Spleen (tissue), 11 donors: ENCODE measurements around the gene MLLT10. TPM values are rescaled to one million over a fixed set of nuclear protein-coding genes. Genes with fewer than 3 reads are reported as not detected.

Source experiments
- DNase-seq: peaks from one replicate; pipeline ENCODE4 v3.0.0-alpha.2; 2020
- H3K27ac ChIP-seq, 8 donors: fragments of 200-600 bp; sonication (generic) in 7 of 8; 1 replicate in 4 of 8; 2 replicates in 4 of 8; pipeline versions ENCODE4 v1.5.0 to v1.8.0; 2016 to 2021; ENCODE audit warnings: inconsistent platforms in 4 of 8, mild to moderate bottlenecking in 4 of 8, moderate library complexity in 1 of 8
- H3K27me3 ChIP-seq, 7 donors: fragments of 200-600 bp; sonication (generic) in 6 of 7; replicated peaks in 1 of 7; 1 replicate in 4 of 7; 2 replicates in 3 of 7; pipeline versions ENCODE4 v1.5.0 to v1.8.0; 2016 to 2021; ENCODE audit warnings: inconsistent platforms in 3 of 7, mild to moderate bottlenecking in 1 of 7
- H3K36me3 ChIP-seq, 6 donors: fragments of 200-600 bp; sonication (generic) in 5 of 6; 1 replicate in 4 of 6; 2 replicates in 2 of 6; pipeline versions ENCODE4 v1.5.0 to v1.8.0; 2016 to 2021; ENCODE audit warnings: inconsistent platforms in 2 of 6
- H3K4me1 ChIP-seq, 6 donors: fragments of 200-600 bp; sonication (generic) in 5 of 6; 1 replicate in 3 of 6; 2 replicates in 3 of 6; pipeline versions ENCODE4 v1.5.0 to v1.8.0; 2016 to 2021; ENCODE audit warnings: inconsistent platforms in 3 of 6
- H3K4me3 ChIP-seq, 8 donors: fragments of 200-600 bp; sonication (generic) in 7 of 8; 1 replicate in 4 of 8; 2 replicates in 4 of 8; pipeline versions ENCODE4 v1.5.0 to v1.8.0; 2016 to 2021; ENCODE audit warnings: inconsistent platforms in 4 of 8, mild to moderate bottlenecking in 4 of 8, moderate library complexity in 2 of 8
- H3K9me3 ChIP-seq, 8 donors: fragments of 200-600 bp; sonication (generic) in 7 of 8; 1 replicate in 4 of 8; 2 replicates in 4 of 8; pipeline versions ENCODE4 v1.5.0 to v1.8.0; 2016 to 2021; ENCODE audit warnings: inconsistent platforms in 4 of 8
- POLR2A ChIP-seq, 3 donors: fragments of 450-650 bp; IDR thresholded peaks; one replicate each; pipeline ENCODE4 v1.5.1; 2017; ENCODE audit warnings: antibody characterized with exemption in 3 of 3, mild to moderate bottlenecking in 1 of 3
- POLR2AphosphoS5 ChIP-seq, 3 donors: sonication (generic); formaldehyde crosslinking; IDR thresholded peaks; one replicate each; pipeline ENCODE4 v1.5.1; 2017; ENCODE audit warnings: antibody characterized with exemption in 3 of 3
- WGBS, 5 donors: extraction: QIAGEN DNeasy Blood & Tissue Kit in 3 of 5; methylation state at CpG; one replicate each; pipeline versions ENCODE4 v1.1.5 to v1.1.7; 2013 to 2018; 5-methylcytosine and 5-hydroxymethylcytosine counted together
- intact Hi-C: fragments of 100-400 bp; cut with DNase I; formaldehyde crosslinking; loops from one replicate; pipeline ENCODE4 v1.15.0; 2023; ENCODE audit warnings: low total_unique reads
- polyA plus RNA-seq, 3 donors: library from polyadenylated mRNA; stranded (reverse); fragments of 200-250 nt; gene quantifications; one replicate each; pipeline ENCODE4 v1.2.1, GENCODE V29; 2013
- total RNA-seq, 7 donors: library from RNA; depleted of rRNA in 3 of 7; stranded (reverse); fragments of >200 nt in 3 of 7; fragmentation: NEBNext Ultra II Directional in 4 of 7; extraction: Animal tissue kit (Norgen Biotek cat#: 25700) in 4 of 7; gene quantifications; one replicate each; pipeline versions ENCODE4 v1.1.0 to v1.2.1, GENCODE V29; 2016 to 2021
- TF ChIP-seq, protein P1 (sequence below), 11 experiments: fragments of 200-600 bp in 7 of 11; fragments of 450-650 bp in 4 of 11; sonication (generic) in 4 of 11; IDR thresholded peaks in 8 of 11; conservative IDR thresholded peaks in 3 of 11; 1 replicate in 7 of 11; 2 replicates in 4 of 11; pipeline versions ENCODE4 v1.4.0 to v1.8.0; 2016 to 2021; ENCODE audit warnings: antibody characterized with exemption in 11 of 11, inconsistent platforms in 4 of 11, mild to moderate bottlenecking in 1 of 11
- donor health status: healthy with polysubstance abuse.
- donor health status: DM: no; HTN: no; CAD: no; lungs with moderate emphysema.
- donor health status: DM: no; HTN: no; CAD: no.
- donor health status: Bipolar disorder and iron deficiency.
- donor health status: healthy.
- donor health status: DM: no; HTN: no; CAD: no.
- donor health status: DM: yes; HTN: yes; CAD: no.

The MLLT10 gene
- total and polyA plus RNA-seq, 10 donors = 9.5 to 58.1 (median 43.0) TPM

DNA sequence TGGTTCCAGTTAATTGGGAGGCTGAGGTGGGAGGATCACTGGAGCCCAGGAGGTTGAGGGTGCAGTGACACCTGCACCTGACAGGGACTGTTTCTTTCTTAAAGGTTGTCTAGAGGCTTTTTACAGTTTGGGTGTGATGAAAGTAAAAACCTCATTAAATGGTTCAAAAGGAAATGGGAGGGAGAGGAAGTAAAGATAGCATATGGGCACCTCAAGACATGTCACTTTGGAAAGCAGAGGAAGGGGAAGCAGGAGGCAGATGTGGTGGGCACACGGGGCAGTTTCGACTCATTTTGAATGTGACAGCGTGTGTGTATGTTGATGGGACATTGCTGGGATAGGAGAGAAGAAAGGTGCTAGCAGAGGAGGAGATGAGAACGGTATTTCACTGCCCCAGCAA is 203.1 kb downstream of the MLLT10 start:
- no peak for DNase-seq
- Histone ChIP-seq H3K4me3 (no peak overlapping the region), H3K9me3 (no peaks in the 10 kb centered on the region), H3K36me3 (peaks cover 0 to 97% (median 42%) of the 10 kb centered on the region in 6 donors), H3K27me3 (no peaks in the 10 kb centered on the region), H3K4me1 (peaks cover 0 to 21% (median 3%) of the 10 kb centered on the region in 6 donors), H3K27ac (no peak overlapping the region)
- intact Hi-C loops = no loop called here
- 26 to 49% (median 35%) methylated on average over 4 of the region's 4 CpGs for WGBS, 5 donors
- no peak for TF ChIP-seq POLR2AphosphoS5 (IDR thresholded peaks at IDR 0.05)
- TF ChIP-seq POLR2A (IDR thresholded peaks at IDR 0.05) = no peak

DNA sequence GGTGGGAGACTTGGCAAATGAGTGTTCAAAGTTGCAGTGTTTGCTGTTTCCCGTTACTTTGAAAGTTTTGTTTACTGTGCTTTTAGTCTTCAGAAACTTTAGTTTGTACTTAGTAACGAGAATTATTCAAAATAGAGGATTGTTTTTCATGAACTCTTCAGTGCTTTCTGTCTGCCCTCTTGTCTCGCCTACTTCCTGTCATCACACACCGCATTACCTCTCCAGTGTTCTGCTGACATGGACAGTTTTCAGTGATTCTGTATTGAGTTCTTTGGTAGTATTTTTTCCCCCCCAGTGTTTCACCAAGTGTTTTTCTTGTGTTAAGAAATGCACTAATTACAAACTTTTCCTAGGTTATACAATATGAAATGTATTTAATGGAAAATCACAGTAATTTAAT is 207.0 kb downstream of the MLLT10 start:
- WGBS, 5 donors = 54 to 71% (median 64%) methylated on average over 4 of the region's 4 CpGs
- H3K4me1 ChIP-seq = peaks cover 0 to 19% (median 3%) of the 10 kb centered on the region in 6 donors
- H3K36me3 ChIP-seq = peaks cover 0 to 94% (median 45%) of the 10 kb centered on the region in 6 donors
- intact Hi-C loops = no loop called here
- DNase-seq = no peak
- TF ChIP-seq POLR2A (IDR thresholded peaks at IDR 0.05) = no peak
- TF ChIP-seq POLR2AphosphoS5 (IDR thresholded peaks at IDR 0.05) = no peak
- TF ChIP-seq, protein P1, sequence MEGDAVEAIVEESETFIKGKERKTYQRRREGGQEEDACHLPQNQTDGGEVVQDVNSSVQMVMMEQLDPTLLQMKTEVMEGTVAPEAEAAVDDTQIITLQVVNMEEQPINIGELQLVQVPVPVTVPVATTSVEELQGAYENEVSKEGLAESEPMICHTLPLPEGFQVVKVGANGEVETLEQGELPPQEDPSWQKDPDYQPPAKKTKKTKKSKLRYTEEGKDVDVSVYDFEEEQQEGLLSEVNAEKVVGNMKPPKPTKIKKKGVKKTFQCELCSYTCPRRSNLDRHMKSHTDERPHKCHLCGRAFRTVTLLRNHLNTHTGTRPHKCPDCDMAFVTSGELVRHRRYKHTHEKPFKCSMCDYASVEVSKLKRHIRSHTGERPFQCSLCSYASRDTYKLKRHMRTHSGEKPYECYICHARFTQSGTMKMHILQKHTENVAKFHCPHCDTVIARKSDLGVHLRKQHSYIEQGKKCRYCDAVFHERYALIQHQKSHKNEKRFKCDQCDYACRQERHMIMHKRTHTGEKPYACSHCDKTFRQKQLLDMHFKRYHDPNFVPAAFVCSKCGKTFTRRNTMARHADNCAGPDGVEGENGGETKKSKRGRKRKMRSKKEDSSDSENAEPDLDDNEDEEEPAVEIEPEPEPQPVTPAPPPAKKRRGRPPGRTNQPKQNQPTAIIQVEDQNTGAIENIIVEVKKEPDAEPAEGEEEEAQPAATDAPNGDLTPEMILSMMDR (IDR thresholded peaks at IDR 0.05 in 8 of 11, conservative IDR thresholded peaks at IDR 0.05 in 3 of 11) = no peak
- peak overlapping the region in 2 of 8 donors; percentile 13 to 21 for H3K27ac ChIP-seq
- no peaks in the 10 kb centered on the region for H3K27me3 ChIP-seq
- H3K4me3 ChIP-seq = no peak overlapping the region
- no peaks in the 10 kb centered on the region for H3K9me3 ChIP-seq

DNA sequence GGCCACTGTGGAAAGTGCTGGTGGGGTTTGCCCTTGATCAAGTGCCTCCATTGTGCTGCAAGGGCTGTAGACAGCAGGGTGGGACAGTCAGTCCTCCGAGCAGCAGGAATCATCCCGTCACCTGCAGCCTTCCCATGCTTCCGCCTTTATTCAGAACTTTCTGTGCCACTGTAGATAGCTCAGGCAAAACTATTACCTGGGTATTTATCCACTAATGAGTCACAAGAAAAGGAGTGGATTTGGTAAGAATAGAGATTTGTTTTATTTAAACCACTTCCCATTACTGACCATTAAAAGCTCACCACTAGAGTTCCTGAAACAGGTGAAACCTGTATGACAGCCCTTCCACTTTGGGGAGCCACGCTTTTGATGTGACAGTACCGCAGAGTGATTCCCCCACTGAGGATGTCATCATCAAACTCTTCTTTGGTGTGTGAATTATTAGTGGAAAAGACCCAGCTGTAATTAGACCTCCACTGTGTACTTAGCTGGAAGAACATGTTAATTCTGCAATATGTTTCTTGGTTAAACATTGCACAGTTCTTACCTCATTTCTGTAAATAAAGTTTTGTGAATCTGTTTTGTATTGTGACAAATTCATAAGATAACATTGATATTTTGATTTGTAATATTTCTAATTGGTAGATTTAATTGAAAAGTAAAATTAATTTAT is 208.8 kb downstream of the MLLT10 start:
- intact Hi-C loops = no loop called here
- Histone ChIP-seq H3K4me3 (no peak overlapping the region), H3K27me3 (no peaks in the 10 kb centered on the region), H3K4me1 (peaks cover 0 to 11% (median 3%) of the 10 kb centered on the region in 6 donors), H3K27ac (no peak overlapping the region), H3K36me3 (peaks cover 0 to 75% (median 43%) of the 10 kb centered on the region in 6 donors), H3K9me3 (no peaks in the 10 kb centered on the region)
- TF ChIP-seq, protein P1 (IDR thresholded peaks at IDR 0.05 in 8 of 11, conservative IDR thresholded peaks at IDR 0.05 in 3 of 11) = no peak
- TF ChIP-seq POLR2AphosphoS5 (IDR thresholded peaks at IDR 0.05) (no peak), POLR2A (IDR thresholded peaks at IDR 0.05) (no peak)
- no peak for DNase-seq
- 95 to 98% (median 97%) methylated on average over 5 of the region's 5 CpGs for WGBS, 5 donors

DNA sequence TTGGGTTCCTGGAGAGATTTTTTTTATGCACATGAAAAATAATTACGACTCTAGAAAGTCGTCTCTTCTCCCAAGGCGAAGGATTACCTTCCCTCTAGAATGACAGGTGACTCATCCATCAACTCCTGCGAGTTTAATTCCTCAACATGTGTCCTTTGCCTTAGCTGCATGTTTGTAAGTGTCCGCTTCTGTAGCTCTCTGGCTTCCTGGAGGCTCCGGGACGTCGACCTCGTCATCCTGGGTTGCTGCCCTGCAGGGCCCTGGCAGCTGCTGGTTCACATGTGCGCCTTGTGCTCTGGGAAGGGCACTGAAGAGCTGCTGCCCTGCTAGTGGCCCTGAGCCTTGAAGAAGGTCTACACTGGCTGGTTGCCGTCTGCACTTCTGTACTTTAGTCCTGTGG is 210.2 kb downstream of the MLLT10 start:
- Histone ChIP-seq H3K27ac (no peak overlapping the region), H3K4me1 (peaks cover 0 to 11% (median 3%) of the 10 kb centered on the region in 6 donors), H3K4me3 (no peak overlapping the region), H3K9me3 (no peaks in the 10 kb centered on the region), H3K36me3 (peaks cover 0 to 62% (median 39%) of the 10 kb centered on the region in 6 donors), H3K27me3 (no peaks in the 10 kb centered on the region)
- intact Hi-C loops = no loop called here
- TF ChIP-seq, protein P1 (IDR thresholded peaks at IDR 0.05 in 8 of 11, conservative IDR thresholded peaks at IDR 0.05 in 3 of 11) = no peak
- TF ChIP-seq POLR2AphosphoS5 (IDR thresholded peaks at IDR 0.05) (peak in 1 of 3 donors; percentile 65), POLR2A (IDR thresholded peaks at IDR 0.05) (no peak)
- DNase-seq = no peak
- 91 to 97% (median 91%) methylated on average over 11 of the region's 11 CpGs for WGBS, 5 donors
